GM04504 (cell line): ENCODE measurements around the gene TMOD1.
"Not testable (repeated sequence)": the region's sequence is repeated elsewhere in the genome, so short reads cannot be mapped to it uniquely, and the experiment has no call there.

ENCODE experiments used
- DNase-seq: peaks from one replicate; pipeline ENCODE4 v3.0.0-alpha.2; 2012; ENCODE audit warnings: low read depth

Gene TMOD1

GRCh38 chr9:97594381-97594921 lies 93.0 kb downstream of the TMOD1 start:
- no peak for DNase-seq

- DNase-seq: no peak
Observed at GRCh38 chr9:97596906-97597305, 95.4 kb downstream of the TMOD1 start.

GRCh38 chr9:97598461-97599288 lies 97.2 kb downstream of the TMOD1 start:
- DNase-seq: peak; percentile 55

GRCh38 chr9:97599314-97599846 lies 97.9 kb downstream of the TMOD1 start:
- no peak for DNase-seq

GRCh38 chr9:97600531-97601227 lies 99.2 kb downstream of the TMOD1 start:
- DNase-seq: no peak

GRCh38 chr9:97601228-97601898 lies 99.9 kb downstream of the TMOD1 start:
- DNase-seq: no peak

GRCh38 chr9:97602430-97602829 lies 101.0 kb downstream of the TMOD1 start:
- no peak for DNase-seq

- DNase-seq: no peak
Observed at GRCh38 chr9:97604901-97605645, 103.6 kb downstream of the TMOD1 start.

- peak; percentile 33 for DNase-seq
Observed at GRCh38 chr9:97615439-97616072, 114.1 kb downstream of the TMOD1 start.

- no peak for DNase-seq
Observed at GRCh38 chr9:97617939-97618416, 116.5 kb downstream of the TMOD1 start.

- DNase-seq: not testable (repeated sequence)
Observed at GRCh38 chr9:97620063-97620462, 118.6 kb downstream of the TMOD1 start.

GRCh38 chr9:97622483-97622882 lies 121.0 kb downstream of the TMOD1 start:
- DNase-seq: not testable (repeated sequence)

- no peak for DNase-seq
Observed at GRCh38 chr9:97623946-97624345, 122.5 kb downstream of the TMOD1 start.

GRCh38 chr9:97625620-97626019 lies 124.2 kb downstream of the TMOD1 start:
- DNase-seq: no peak

- no peak for DNase-seq
Observed at GRCh38 chr9:97627624-97628023, 126.2 kb downstream of the TMOD1 start.

- no peak for DNase-seq
Observed at GRCh38 chr9:97628668-97629067, 127.2 kb downstream of the TMOD1 start.

GRCh38 chr9:97629156-97629555 lies 127.7 kb downstream of the TMOD1 start:
- DNase-seq: no peak

- no peak for DNase-seq
Observed at GRCh38 chr9:97630591-97630990, 129.1 kb downstream of the TMOD1 start.

- DNase-seq: peak; percentile 60
Observed at GRCh38 chr9:97632248-97632984, 130.9 kb downstream of the TMOD1 start.
